Neural progenitor cell (in vitro differentiated cells): ENCODE measurements around the gene HTR7.

Experiments used
- CTCF ChIP-seq: fragments of 200-600 bp; sonication (generic); IDR thresholded peaks from 2 replicates; pipeline ENCODE4 v1.5.1; 2017; ENCODE audit warnings: antibody characterized with exemption, mild to moderate bottlenecking
- EZH2 ChIP-seq: fragments of 200-600 bp; sonication (generic); IDR thresholded peaks from 2 replicates; pipeline ENCODE4 v1.6.1; 2017; ENCODE audit warnings: antibody characterized with exemption, mild to moderate bottlenecking, moderate library complexity
- EZH2phosphoT487 ChIP-seq: fragments of 200-600 bp; sonication (generic); IDR thresholded peaks from 2 replicates; pipeline ENCODE4 v1.6.1; 2017; ENCODE audit warnings: antibody characterized with exemption

GRCh38 chr10:90845726-90846125 is 12.1 kb downstream of the HTR7 start:
- TF ChIP-seq CTCF (no peak), EZH2phosphoT487 (no peak), EZH2 (no peak)
